Neural cell (in vitro differentiated cells): ENCODE results near the gene CASZ1. TPM values are rescaled to one million over a fixed set of nuclear protein-coding genes. Genes with fewer than 3 reads are reported as not detected.

Experiments
- H2AFZ ChIP-seq: fragments of 200-600, 300-800 bp; sonication (generic), shearing (Covaris generic); 2 replicates; pipeline ENCODE4 v1.6.0; 2014; ENCODE audit warnings: low read depth, mild to moderate bottlenecking, antibody characterized with exemption, low read length, moderate library complexity
- H3F3A ChIP-seq: fragments of 200-600 bp; shearing (Covaris generic); 2 replicates; pipeline ENCODE4 v1.6.1; 2016; ENCODE audit warnings: mild to moderate bottlenecking, moderate library complexity, mixed read lengths, antibody characterized with exemption, low read length; ENCODE audit not compliant: insufficient read depth, poor library complexity, severe bottlenecking
- H3K27ac ChIP-seq: fragments of 200-600, 300-800 bp; sonication (generic), shearing (Covaris generic); 2 replicates; pipeline ENCODE4 v1.5.1; 2014; ENCODE audit warnings: mild to moderate bottlenecking, low read length, moderate library complexity
- H3K27me3 ChIP-seq: fragments of 300-800, 200-600 bp; sonication (generic), shearing (Covaris generic); 2 replicates; pipeline ENCODE4 v1.6.0; 2014; ENCODE audit warnings: mild to moderate bottlenecking, low read depth, low read length, moderate library complexity; ENCODE audit not compliant: insufficient read depth
- H3K36me3 ChIP-seq: fragments of 300-800, 200-600 bp; sonication (generic), shearing (Covaris generic); 2 replicates; pipeline ENCODE4 v1.5.1; 2014; ENCODE audit warnings: mild to moderate bottlenecking, antibody characterized with exemption, low read length, moderate library complexity; ENCODE audit not compliant: insufficient read depth
- H3K4me2 ChIP-seq: fragments of 300-800, 200-600 bp; sonication (generic), shearing (Covaris generic); 2 replicates; pipeline ENCODE4 v1.6.0; 2014; ENCODE audit warnings: mild to moderate bottlenecking, low read length
- H3K4me3 ChIP-seq: fragments of 300-800, 200-600 bp; sonication (generic), shearing (Covaris generic); 2 replicates; pipeline ENCODE4 v1.5.1; 2014; ENCODE audit warnings: mild to moderate bottlenecking, low read length, moderate library complexity
- H3K79me2 ChIP-seq: fragments of 200-600 bp; shearing (Covaris generic); replicated peaks from 2 replicates; pipeline ENCODE4 v1.6.0; 2014; ENCODE audit warnings: mild to moderate bottlenecking, low read length, moderate library complexity; ENCODE audit not compliant: insufficient read depth
- H3K9ac ChIP-seq: fragments of 300-800, 200-600 bp; sonication (generic), shearing (Covaris generic); 2 replicates; pipeline ENCODE4 v1.6.1; 2016; ENCODE audit warnings: mild to moderate bottlenecking, low read length, mixed read lengths
- H3K9me2 ChIP-seq: fragments of 200-600 bp; shearing (Covaris generic); 2 replicates; pipeline ENCODE4 v1.6.1; 2016; ENCODE audit warnings: mild to moderate bottlenecking, low read length, mixed read lengths; ENCODE audit not compliant: insufficient read depth
- H3K9me3 ChIP-seq: fragments of 200-600, 300-800 bp; sonication (generic), shearing (Covaris generic); 2 replicates; pipeline ENCODE4 v1.6.1; 2016; ENCODE audit warnings: mild to moderate bottlenecking, mixed run types, low read length, moderate library complexity, mixed read lengths
- H4K20me1 ChIP-seq: fragments of 200-600 bp; shearing (Covaris generic); 2 replicates; pipeline ENCODE4 v1.6.1; 2016; ENCODE audit warnings: mild to moderate bottlenecking, mixed run types; ENCODE audit not compliant: insufficient read depth
- CTCF ChIP-seq: fragments of 450-650 bp; IDR thresholded peaks from 2 replicates; pipeline ENCODE4 v1.5.1; 2014; ENCODE audit warnings: antibody characterized with exemption, mild to moderate bottlenecking, moderate library complexity; ENCODE audit not compliant: poor library complexity, severe bottlenecking
- EP300 ChIP-seq: fragments of 450-650 bp; conservative IDR thresholded peaks from 2 replicates; pipeline ENCODE4 v1.6.1; 2014; ENCODE audit warnings: antibody characterized with exemption, mild to moderate bottlenecking, moderate library complexity; ENCODE audit not compliant: poor library complexity, severe bottlenecking
- EZH2 ChIP-seq: fragments of 200-600, 300-800 bp; shearing (Covaris generic), sonication (generic); IDR thresholded peaks from 2 replicates; pipeline ENCODE4 v1.6.1; 2014; ENCODE audit warnings: antibody characterized with exemption, low read length, borderline replicate concordance, mild to moderate bottlenecking; ENCODE audit not compliant: insufficient read depth, poor library complexity, severe bottlenecking
- MXI1 ChIP-seq: fragments of 450-650 bp; conservative IDR thresholded peaks from 2 replicates; pipeline ENCODE4 v1.6.1; 2014; ENCODE audit warnings: antibody characterized with exemption, mild to moderate bottlenecking; ENCODE audit not compliant: poor library complexity, severe bottlenecking
- POLR2AphosphoS5 ChIP-seq: IDR thresholded peaks from 2 replicates; pipeline ENCODE4 v1.6.1; 2012
- RAD21 ChIP-seq: fragments of 450-650 bp; conservative IDR thresholded peaks from 2 replicates; pipeline ENCODE4 v1.6.1; 2014; ENCODE audit warnings: antibody characterized with exemption, mild to moderate bottlenecking, moderate library complexity
- SMC3 ChIP-seq: fragments of 450-650 bp; conservative IDR thresholded peaks from 2 replicates; pipeline ENCODE4 v1.6.1; 2014; ENCODE audit warnings: antibody characterized with exemption, mild to moderate bottlenecking, moderate library complexity; ENCODE audit not compliant: poor library complexity
- TAF1 ChIP-seq: IDR thresholded peaks from 2 replicates; pipeline ENCODE4 v1.6.1; 2012; ENCODE audit warnings: low read depth
- polyA plus RNA-seq: library from polyadenylated mRNA; depleted of rRNA; stranded (reverse); fragments of >200 nt; gene quantifications from 2 replicates; pipeline ENCODE4 v1.2.3, GENCODE V29; 2014
- TF ChIP-seq, protein P1 (sequence below): IDR thresholded peaks from 2 replicates; pipeline ENCODE4 v1.6.1; 2012; ENCODE audit warnings: borderline replicate concordance

CASZ1 gene
- polyA plus RNA-seq, 1 donor from 2014 or later: 0.27 TPM

DNA sequence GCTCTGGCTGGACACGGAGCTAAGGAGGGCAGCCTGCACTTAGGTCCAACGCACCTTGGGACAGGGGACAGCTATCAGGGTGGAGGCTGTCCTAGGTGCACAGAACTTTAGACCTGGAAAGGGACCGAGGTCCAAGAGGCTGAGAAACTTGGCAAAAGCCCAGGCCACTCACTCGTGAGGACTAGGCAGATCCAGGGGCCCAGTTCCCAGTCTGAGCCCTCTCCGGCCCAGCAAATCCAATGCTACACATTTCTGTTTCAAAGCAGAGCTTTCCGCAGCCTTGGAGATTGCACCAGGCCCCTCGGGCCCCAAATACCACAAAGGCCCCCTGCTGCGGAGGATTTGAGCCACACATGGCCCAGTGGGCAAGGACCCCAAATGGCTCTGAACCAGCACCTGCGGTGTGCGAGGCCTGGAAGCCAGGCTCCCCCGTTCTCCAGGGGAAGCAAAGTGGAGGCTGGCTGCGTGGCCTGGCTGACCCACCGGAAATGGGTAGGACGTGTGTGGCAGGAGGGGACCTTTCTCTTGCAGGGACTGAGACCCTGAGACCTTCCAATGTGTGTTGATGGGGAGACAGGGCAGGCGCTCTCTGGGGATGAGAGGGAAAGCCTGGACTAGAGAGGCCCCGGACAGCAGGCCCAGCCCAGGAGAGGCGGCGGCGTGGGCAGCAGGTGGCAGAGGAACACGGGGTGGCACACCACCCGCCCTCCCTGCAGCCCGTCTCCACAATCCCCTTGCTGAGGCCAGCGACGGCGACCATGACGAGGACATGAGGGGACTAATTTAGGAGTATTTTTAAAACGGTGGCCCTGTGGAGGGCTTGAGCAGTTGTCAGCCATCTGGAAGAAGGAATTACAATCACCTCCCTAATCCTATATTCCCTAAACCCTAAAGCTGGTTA is 118.7 kb downstream of the CASZ1 start:
- Histone ChIP-seq H3K27me3 (no peaks in the 10 kb centered on the region), H2AFZ (no peak overlapping the region), H3K9me3 (no peaks in the 10 kb centered on the region), H3K79me2 (no peaks in the 10 kb centered on the region), H3K36me3 (no peaks in the 10 kb centered on the region), H4K20me1 (no peaks in the 10 kb centered on the region), H3K4me2 (no peak overlapping the region), H3K4me3 (no peak overlapping the region), H3K9me2 (no peaks in the 10 kb centered on the region), H3F3A (no peaks in the 10 kb centered on the region), H3K27ac (no peak overlapping the region), H3K9ac (no peak overlapping the region)
- TF ChIP-seq POLR2AphosphoS5 (no peak), RAD21 (no peak), MXI1 (no peak), CTCF (no peak), SMC3 (no peak), TAF1 (no peak), EZH2 (no peak), EP300 (no peak)
- TF ChIP-seq, protein P1, sequence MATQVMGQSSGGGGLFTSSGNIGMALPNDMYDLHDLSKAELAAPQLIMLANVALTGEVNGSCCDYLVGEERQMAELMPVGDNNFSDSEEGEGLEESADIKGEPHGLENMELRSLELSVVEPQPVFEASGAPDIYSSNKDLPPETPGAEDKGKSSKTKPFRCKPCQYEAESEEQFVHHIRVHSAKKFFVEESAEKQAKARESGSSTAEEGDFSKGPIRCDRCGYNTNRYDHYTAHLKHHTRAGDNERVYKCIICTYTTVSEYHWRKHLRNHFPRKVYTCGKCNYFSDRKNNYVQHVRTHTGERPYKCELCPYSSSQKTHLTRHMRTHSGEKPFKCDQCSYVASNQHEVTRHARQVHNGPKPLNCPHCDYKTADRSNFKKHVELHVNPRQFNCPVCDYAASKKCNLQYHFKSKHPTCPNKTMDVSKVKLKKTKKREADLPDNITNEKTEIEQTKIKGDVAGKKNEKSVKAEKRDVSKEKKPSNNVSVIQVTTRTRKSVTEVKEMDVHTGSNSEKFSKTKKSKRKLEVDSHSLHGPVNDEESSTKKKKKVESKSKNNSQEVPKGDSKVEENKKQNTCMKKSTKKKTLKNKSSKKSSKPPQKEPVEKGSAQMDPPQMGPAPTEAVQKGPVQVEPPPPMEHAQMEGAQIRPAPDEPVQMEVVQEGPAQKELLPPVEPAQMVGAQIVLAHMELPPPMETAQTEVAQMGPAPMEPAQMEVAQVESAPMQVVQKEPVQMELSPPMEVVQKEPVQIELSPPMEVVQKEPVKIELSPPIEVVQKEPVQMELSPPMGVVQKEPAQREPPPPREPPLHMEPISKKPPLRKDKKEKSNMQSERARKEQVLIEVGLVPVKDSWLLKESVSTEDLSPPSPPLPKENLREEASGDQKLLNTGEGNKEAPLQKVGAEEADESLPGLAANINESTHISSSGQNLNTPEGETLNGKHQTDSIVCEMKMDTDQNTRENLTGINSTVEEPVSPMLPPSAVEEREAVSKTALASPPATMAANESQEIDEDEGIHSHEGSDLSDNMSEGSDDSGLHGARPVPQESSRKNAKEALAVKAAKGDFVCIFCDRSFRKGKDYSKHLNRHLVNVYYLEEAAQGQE: no peak

DNA sequence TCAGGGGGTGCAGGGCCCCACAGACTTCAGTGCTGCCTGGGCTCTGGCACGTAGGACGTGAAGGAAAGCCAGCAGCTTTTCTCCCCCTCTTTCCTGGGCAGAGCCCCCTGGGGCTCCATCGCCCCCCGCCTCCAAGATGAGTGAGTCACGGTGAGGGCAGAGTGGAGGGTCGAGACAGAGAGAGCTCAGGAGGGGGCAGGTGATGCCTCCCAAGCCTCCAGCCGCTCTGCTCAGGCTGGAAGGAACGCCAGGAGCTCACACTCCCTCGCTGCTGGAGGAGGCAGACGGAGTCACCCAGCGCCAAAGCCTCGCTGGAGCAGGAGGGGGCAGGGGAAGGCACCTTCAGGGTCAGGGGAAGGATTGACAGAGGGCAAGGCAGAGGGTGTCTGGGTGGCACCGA is 119.5 kb downstream of the CASZ1 start:
- Histone ChIP-seq H4K20me1 (no peaks in the 10 kb centered on the region), H3K9me3 (no peaks in the 10 kb centered on the region), H3K27me3 (no peaks in the 10 kb centered on the region), H3K4me3 (no peak overlapping the region), H3K9ac (no peak overlapping the region), H3K36me3 (no peaks in the 10 kb centered on the region), H3K9me2 (no peaks in the 10 kb centered on the region), H3F3A (no peaks in the 10 kb centered on the region), H3K27ac (no peak overlapping the region), H3K79me2 (no peaks in the 10 kb centered on the region), H3K4me2 (no peak overlapping the region), H2AFZ (no peak overlapping the region)
- no peak for TF ChIP-seq RAD21
- no peak for TF ChIP-seq SMC3
- TF ChIP-seq TAF1: no peak
- no peak for TF ChIP-seq EZH2
- no peak for TF ChIP-seq EP300
- TF ChIP-seq CTCF: no peak
- no peak for TF ChIP-seq POLR2AphosphoS5
- no peak for TF ChIP-seq MXI1
- TF ChIP-seq, protein P1: no peak
